Ishikawa (cell line): Measurements from ENCODE around the gene OR2H1.

Experiments
- FOXM1 ChIP-seq: IDR thresholded peaks from 2 replicates; pipeline ENCODE4 v1.6.1; 2012; ENCODE audit warnings: low read depth, borderline replicate concordance
- NFIC ChIP-seq: IDR thresholded peaks from 2 replicates; pipeline ENCODE4 v1.6.1; 2012
- RAD21 ChIP-seq: IDR thresholded peaks from 2 replicates; pipeline ENCODE4 v1.6.1; 2012; ENCODE audit warnings: low read depth
- TAF1 ChIP-seq: IDR thresholded peaks from 2 replicates; pipeline ENCODE4 v1.6.1; 2012; ENCODE audit warnings: low read depth, mild to moderate bottlenecking

- TF ChIP-seq NFIC (no peak), RAD21 (no peak), FOXM1 (no peak), TAF1 (no peak)
Measured at GRCh38 chr6:29490055-29490454, 33.1 kb downstream of the OR2H1 start.
